Measurements from ENCODE around the gene KRT15.

KRT15 gene

DNA sequence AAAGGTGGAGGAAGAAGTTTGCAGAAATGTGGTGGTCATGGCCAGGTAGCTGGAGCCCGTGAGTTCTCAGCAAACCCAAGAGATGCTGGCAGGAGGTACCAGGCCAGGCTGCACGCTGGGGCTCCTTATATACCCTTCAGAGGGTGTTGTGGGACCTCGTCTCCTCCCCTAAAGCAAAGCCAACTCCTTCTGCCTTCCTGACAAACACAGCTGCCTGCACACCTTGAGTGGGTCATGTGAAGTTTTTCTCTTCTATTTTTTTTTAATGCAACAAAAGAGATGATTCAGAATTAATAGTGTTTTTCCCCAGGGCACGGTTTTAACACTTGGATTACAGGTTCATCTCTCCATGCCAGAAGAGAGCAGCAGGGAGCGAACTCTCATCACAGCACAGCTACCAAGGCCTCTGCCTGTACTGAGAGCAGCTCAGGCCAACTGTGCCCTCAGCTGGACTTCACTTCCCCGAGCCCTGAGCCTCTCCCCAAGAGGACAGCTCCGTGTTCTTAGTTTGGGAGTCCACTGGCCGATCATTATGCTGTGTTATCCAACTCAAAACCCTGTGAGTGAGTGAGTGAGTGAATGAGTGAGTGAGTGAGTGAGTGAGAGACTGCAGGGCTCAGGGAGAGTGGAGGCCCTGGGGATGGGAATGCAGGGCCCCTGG is at the start of gene KRT15:
Gene KRT15, minus strand, starts transcription at position 102 of the 661 bp plus-strand sequence. Its CDS starts 63 bp downstream, at position 39.
- Mint-ChIP-seq H3K4me1 (ENCODE audit: low read depth) (no peaks in the 10 kb centered on the region), H3K27ac (no peak within 1 kb of the TSS), H3K4me3 (no peak within 1 kb of the TSS), H3K9me3 (no peaks in the 10 kb centered on the region), H3K36me3 (ENCODE audit: low read depth) (no peaks in the 10 kb centered on the region), H3K27me3 (ENCODE audit: low read depth) (peaks cover 3% of the 10 kb centered on the region)

DNA sequence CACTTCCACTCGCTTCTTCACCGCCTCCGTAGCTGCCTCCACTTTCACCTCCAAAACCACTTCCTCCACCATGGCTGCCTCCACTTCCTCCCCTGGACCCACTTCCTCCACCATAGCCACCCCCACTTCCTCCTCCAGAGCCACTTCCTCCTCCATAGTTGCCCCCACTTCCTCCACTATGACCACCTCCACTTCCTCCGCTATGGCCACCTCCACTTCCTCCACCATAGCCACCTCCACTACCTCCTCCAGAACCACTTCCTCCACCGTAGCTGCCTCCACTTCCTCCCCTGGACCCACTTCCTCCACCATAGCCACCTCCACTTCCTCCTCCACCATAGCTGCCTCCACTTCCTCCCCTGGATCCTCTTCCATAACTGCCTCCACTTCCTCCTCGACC is 48.6 kb upstream of the KRT15 start:
- Mint-ChIP-seq H3K27me3 (ENCODE audit: low read depth) (peaks cover 36% of the 10 kb centered on the region), H3K36me3 (ENCODE audit: low read depth) (peaks cover 2% of the 10 kb centered on the region), H3K4me1 (ENCODE audit: low read depth) (peaks cover 5% of the 10 kb centered on the region), H3K4me3 (no peak overlapping the region), H3K9me3 (peaks cover 9% of the 10 kb centered on the region), H3K27ac (peak overlapping the region; percentile 50)

DNA sequence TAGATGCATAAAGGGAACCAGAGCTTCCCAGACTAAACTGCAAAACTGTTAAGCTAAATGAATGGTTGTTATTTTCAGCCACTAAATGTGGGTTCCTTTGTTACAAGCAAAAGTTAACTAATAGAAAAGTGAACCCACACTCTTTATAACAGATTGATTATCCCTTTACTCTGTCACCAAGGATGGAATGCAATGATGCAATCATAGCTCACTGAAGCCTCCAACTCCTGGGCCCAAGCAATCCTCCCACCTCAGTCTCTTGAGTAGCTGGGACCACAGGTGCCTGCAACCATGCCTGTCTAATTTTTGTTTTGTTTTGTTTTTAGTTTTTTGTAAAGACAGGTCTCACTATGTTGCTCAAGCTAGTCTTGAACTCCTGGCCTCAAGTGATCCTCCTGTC is 46.6 kb upstream of the KRT15 start:
- H3K27ac Mint-ChIP-seq, result no peak overlapping the region
- peaks cover 9% of the 10 kb centered on the region for H3K9me3 Mint-ChIP-seq
- H3K4me1 Mint-ChIP-seq (ENCODE audit: low read depth), result peaks cover 5% of the 10 kb centered on the region
- H3K4me3 Mint-ChIP-seq, result no peak overlapping the region
- peaks cover 34% of the 10 kb centered on the region for H3K27me3 Mint-ChIP-seq (ENCODE audit: low read depth)
- H3K36me3 Mint-ChIP-seq (ENCODE audit: low read depth), result peaks cover 2% of the 10 kb centered on the region

DNA sequence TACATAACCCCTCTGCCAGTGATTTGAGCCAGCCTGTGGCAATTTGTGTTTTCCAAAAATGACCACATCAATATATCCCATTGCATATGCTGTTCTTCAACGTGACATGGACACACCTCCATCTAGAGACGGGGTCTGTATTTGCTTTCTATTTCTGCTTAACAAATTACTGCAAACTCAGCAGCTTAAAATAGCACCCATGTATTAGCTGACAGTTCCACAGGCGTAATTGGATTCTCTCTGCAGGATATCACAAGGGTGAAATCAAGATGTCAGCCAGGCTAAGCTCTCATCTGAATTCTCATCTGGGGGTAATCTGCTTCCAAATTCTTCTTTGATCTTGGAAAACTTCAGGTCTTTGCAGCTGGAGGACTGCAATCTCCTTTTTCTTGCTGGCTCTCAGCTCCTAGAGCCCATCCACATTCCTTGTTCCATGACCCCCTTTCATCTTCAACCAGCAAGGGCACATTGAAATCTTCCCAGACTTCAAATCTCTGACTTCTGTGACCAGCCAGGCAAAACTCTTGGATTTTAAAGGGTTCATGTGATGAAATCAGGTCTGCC is 45.0 kb upstream of the KRT15 start:
- H3K4me1 Mint-ChIP-seq (ENCODE audit: low read depth), result peaks cover 5% of the 10 kb centered on the region
- H3K36me3 Mint-ChIP-seq (ENCODE audit: low read depth), result peaks cover under 1% of the 10 kb centered on the region
- no peak overlapping the region for H3K4me3 Mint-ChIP-seq
- peaks cover 24% of the 10 kb centered on the region for H3K27me3 Mint-ChIP-seq (ENCODE audit: low read depth)
- no peak overlapping the region for H3K27ac Mint-ChIP-seq
- H3K9me3 Mint-ChIP-seq, result peaks cover 9% of the 10 kb centered on the region

DNA sequence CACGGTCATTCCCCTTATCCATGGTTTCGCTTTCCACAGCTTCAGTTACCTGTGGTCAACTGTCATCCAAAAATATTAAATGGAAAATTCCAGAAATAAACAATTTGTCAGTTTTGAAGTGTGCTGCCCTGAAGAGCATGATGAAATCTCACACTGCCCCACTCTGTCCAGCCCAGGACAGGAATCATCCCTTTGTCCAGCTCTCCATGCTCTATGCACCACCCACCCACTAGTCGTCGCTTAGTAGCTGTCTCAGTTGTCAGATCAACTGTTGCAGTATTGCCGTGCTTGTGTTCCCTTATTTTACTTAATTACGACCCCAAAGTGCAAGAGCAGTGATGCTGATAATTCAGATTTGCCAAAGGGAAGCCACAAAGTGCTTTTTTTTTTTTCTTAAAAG is 42.9 kb upstream of the KRT15 start:
- no peak overlapping the region for H3K4me3 Mint-ChIP-seq
- no peaks in the 10 kb centered on the region for H3K36me3 Mint-ChIP-seq (ENCODE audit: low read depth)
- H3K9me3 Mint-ChIP-seq, result no peaks in the 10 kb centered on the region
- H3K27me3 Mint-ChIP-seq (ENCODE audit: low read depth), result peaks cover 28% of the 10 kb centered on the region
- no peaks in the 10 kb centered on the region for H3K4me1 Mint-ChIP-seq (ENCODE audit: low read depth)
- no peak overlapping the region for H3K27ac Mint-ChIP-seq

DNA sequence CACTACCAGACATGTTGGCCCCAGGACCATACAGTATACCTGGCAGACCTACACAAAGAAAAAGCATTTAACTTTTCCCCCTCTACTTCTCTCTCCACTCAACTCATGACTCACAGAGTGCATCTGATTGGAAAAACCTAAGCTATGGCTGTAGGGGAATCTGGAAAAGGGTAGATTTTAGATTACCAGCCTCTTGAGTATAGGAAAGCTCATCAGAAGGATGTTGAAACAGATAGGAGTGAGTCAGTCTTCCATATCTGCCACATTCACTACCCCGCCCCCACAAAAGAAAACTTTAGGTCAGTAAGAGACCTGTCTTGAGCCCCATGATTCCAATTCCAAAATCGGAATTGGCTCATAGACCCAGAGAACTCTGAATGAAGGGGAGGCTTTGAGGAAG is 40.9 kb upstream of the KRT15 start:
- no peak overlapping the region for H3K27ac Mint-ChIP-seq
- H3K4me1 Mint-ChIP-seq (ENCODE audit: low read depth), result no peaks in the 10 kb centered on the region
- H3K9me3 Mint-ChIP-seq, result no peaks in the 10 kb centered on the region
- H3K36me3 Mint-ChIP-seq (ENCODE audit: low read depth), result no peaks in the 10 kb centered on the region
- H3K27me3 Mint-ChIP-seq (ENCODE audit: low read depth), result peaks cover 20% of the 10 kb centered on the region
- H3K4me3 Mint-ChIP-seq, result no peak overlapping the region

DNA sequence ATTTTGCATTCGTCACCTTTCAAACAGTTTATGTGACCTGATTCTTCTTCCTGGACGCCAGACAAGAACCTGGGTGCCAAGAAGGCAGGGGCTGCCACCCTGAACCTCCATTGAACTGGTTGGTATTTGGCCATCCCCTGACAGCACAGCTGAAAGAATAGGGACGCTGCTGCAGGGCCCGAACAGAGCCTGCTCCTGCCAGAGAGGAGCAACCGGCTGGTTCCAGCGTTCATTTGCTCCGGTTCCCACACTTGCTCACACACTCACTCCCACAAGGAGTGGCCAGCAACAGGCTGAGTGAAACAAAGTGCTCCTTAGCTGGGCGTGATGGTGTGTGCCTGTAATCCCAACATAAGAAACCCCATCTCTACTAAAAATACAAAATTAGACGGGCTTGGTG is 38.2 kb upstream of the KRT15 start:
- no peak overlapping the region for H3K27ac Mint-ChIP-seq
- H3K27me3 Mint-ChIP-seq (ENCODE audit: low read depth), result peaks cover 18% of the 10 kb centered on the region
- no peak overlapping the region for H3K4me3 Mint-ChIP-seq
- no peaks in the 10 kb centered on the region for H3K9me3 Mint-ChIP-seq
- H3K4me1 Mint-ChIP-seq (ENCODE audit: low read depth), result no peaks in the 10 kb centered on the region
- no peaks in the 10 kb centered on the region for H3K36me3 Mint-ChIP-seq (ENCODE audit: low read depth)

DNA sequence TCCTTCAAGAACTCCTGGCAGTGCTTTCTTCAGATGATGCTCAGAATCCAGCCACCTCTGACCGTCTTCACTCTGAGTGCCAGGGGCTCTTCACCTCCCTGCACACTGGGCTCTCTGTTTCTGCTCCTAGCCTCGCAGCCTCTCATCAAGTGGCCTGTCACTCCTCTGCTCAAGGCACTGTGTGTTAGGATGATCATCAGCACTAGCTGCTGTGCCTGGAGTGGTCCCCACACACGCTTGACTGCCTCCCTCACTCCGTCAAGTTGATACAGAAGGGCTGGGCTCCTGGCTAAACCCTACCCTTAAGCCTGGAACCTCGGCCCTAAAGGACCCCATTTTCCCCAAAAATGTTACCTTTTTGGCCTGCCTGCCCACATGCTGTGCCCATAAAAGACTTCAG is 37.6 kb upstream of the KRT15 start:
- Mint-ChIP-seq H3K27me3 (ENCODE audit: low read depth) (peaks cover 18% of the 10 kb centered on the region), H3K36me3 (ENCODE audit: low read depth) (no peaks in the 10 kb centered on the region), H3K4me3 (no peak overlapping the region), H3K4me1 (ENCODE audit: low read depth) (no peaks in the 10 kb centered on the region), H3K9me3 (no peaks in the 10 kb centered on the region), H3K27ac (no peak overlapping the region)

DNA sequence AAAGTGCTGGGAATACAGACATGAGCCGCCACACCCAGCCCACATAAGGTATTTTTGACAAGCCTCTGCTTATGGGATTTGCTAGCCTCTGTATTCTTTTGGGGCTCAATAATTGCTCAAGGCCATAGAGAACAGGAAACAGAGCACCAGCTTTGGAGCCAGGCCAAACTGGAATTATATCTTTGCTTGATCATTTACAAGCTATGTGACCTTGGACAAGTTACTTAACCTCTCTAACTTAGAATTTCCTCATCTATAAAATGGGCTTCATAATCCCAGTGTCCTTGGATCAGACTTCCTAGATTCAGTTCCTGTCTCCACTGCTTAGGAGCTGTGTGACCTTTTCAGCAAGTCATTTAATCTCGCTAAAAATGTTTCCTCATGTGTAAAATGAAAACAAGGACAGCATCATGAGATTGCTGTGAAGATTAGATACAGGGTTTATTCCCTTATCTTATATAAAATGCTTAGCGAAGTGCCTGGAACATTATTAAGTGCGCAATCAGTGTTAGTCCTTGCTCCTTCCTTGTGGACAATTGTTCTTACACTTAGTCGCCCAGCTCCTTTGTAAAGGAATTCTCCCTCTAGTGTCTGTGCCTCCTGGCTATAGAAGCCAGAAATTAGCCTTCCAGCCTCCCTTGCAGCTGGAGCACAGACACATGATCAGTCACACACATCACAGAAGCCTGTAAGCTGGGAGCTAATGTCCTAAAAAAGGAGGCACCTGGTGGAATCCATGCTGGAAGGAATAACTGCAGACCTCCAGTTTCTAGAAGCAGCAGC is 36.6 kb upstream of the KRT15 start:
- no peak overlapping the region for H3K4me3 Mint-ChIP-seq
- H3K27me3 Mint-ChIP-seq (ENCODE audit: low read depth), result peaks cover 18% of the 10 kb centered on the region
- no peaks in the 10 kb centered on the region for H3K36me3 Mint-ChIP-seq (ENCODE audit: low read depth)
- no peak overlapping the region for H3K27ac Mint-ChIP-seq
- H3K9me3 Mint-ChIP-seq, result no peaks in the 10 kb centered on the region
- no peaks in the 10 kb centered on the region for H3K4me1 Mint-ChIP-seq (ENCODE audit: low read depth)

DNA sequence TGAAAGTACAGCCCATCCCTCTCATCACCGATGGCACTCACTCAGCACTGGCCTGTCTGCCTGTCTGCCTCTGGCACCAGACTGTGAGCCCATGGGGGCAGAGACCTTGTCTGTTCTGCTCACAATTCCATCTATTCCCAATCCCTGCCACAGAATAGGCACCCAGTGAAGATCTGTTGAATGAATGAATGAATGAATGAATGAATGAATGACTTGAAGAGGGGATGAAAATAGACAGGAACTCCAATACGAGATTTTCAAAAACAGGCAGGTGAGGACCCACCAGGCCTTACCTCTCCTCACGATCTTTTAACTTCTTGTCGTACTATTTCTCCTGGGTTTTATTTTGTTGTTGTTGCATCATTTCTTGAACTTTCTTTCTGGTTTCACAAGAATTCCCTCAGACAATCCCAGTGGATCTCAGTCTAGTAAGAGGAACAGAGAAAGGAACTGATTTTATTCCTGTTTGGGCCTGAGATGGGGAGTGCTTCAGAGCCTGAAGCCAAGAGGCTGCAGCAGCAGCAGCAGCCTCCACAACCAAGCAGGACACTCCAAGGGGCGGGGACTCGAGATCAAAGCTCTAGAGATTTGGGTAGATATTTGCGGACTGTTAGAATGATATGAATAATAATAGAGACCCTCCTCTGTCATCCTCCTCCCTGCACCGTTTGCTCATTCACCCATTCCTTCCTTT is 35.4 kb upstream of the KRT15 start:
- no peaks in the 10 kb centered on the region for H3K36me3 Mint-ChIP-seq (ENCODE audit: low read depth)
- peaks cover 14% of the 10 kb centered on the region for H3K27me3 Mint-ChIP-seq (ENCODE audit: low read depth)
- H3K9me3 Mint-ChIP-seq, result no peaks in the 10 kb centered on the region
- H3K27ac Mint-ChIP-seq, result no peak overlapping the region
- H3K4me1 Mint-ChIP-seq (ENCODE audit: low read depth), result peaks cover 4% of the 10 kb centered on the region
- no peak overlapping the region for H3K4me3 Mint-ChIP-seq

DNA sequence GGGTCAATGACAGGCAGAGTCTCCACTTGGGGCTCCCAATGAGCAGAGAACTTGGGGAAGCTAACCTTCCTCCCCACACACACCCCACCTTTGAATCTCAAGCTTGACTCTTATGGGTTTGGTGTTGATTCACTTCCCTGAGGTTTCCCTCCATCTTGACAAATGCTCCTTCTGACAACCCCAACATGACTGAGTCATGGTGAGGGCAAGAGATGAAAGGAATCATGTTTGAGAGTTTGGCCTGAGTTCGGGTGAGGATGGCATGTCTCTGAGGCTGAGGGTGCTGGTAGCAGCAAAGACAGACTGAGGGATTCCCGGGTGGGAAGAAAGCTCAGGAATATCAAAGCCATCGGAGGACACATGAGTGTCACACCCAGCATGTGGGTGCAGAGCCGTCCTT is 34.5 kb upstream of the KRT15 start:
- H3K4me3 Mint-ChIP-seq, result no peak overlapping the region
- H3K27ac Mint-ChIP-seq, result no peak overlapping the region
- peaks cover 13% of the 10 kb centered on the region for H3K27me3 Mint-ChIP-seq (ENCODE audit: low read depth)
- no peaks in the 10 kb centered on the region for H3K36me3 Mint-ChIP-seq (ENCODE audit: low read depth)
- peaks cover 7% of the 10 kb centered on the region for H3K4me1 Mint-ChIP-seq (ENCODE audit: low read depth)
- no peaks in the 10 kb centered on the region for H3K9me3 Mint-ChIP-seq

DNA sequence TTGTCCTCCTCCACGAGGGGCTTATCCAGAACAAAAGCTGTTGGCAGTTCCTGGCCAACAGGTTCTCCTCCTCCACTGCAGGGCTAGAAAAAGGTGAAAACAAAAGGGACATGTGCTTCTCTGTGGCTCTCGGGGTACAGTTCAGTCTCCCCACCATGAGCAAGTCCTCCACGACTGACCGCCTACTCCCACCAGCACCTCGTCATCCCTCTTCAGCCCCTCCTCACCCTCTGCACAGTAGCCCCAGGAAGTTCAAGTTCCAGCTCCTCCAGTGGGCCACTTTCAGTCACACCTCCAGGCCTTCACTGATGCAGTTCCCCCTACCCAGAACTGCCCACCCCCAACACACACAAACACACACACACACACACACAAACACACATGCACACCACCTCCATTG is 33.8 kb upstream of the KRT15 start:
- Mint-ChIP-seq H3K4me3 (no peak overlapping the region), H3K4me1 (ENCODE audit: low read depth) (peaks cover 7% of the 10 kb centered on the region), H3K9me3 (peaks cover 1% of the 10 kb centered on the region), H3K27ac (no peak overlapping the region), H3K36me3 (ENCODE audit: low read depth) (no peaks in the 10 kb centered on the region), H3K27me3 (ENCODE audit: low read depth) (peaks cover 13% of the 10 kb centered on the region)

DNA sequence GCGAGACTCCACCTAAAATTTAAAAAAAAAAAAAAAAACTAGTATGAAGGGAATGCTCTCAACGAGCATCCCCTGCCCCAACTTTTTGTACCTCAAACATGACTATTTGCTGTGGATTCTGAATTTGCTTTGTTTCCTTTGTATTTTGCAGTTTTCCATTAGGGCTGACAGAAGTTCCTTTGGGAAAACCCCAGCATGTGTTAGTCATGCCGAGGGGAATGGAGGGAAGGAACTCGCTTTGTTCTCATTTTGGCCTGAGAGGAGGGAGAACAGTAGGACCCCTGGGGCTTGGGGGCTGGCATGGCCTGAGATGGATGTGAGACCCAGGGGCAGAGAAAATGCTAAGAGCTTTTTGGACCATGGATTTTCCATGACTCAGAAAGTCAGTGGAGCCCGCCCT is 32.7 kb upstream of the KRT15 start:
- Mint-ChIP-seq H3K36me3 (ENCODE audit: low read depth) (no peaks in the 10 kb centered on the region), H3K27me3 (ENCODE audit: low read depth) (peaks cover 18% of the 10 kb centered on the region), H3K4me1 (ENCODE audit: low read depth) (peaks cover 7% of the 10 kb centered on the region), H3K27ac (no peak overlapping the region), H3K4me3 (no peak overlapping the region), H3K9me3 (peaks cover 10% of the 10 kb centered on the region)

DNA sequence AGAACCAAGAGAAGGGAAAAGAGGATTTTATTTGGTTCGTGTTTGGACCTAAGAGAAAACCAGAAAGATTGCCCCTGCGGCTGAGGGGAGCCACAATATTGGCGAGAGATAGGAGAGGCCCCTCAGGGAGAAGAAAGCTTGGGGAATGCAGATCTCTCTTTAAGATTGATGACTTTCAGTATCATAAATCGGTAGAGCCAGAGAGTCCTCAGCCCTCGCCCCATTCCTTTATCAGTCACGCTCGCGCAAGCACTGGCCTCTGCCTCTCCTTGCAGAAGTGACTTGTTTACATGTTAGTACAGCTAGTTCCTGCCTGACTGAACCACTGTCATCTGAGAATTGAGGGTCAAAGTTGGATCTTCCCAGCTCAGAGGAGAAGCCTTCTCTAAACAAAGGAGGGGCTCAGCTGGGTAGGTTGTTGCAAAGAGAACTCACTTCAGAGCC is 30.9 kb upstream of the KRT15 start:
- peaks cover 7% of the 10 kb centered on the region for H3K4me1 Mint-ChIP-seq (ENCODE audit: low read depth)
- H3K9me3 Mint-ChIP-seq, result peaks cover 11% of the 10 kb centered on the region
- no peaks in the 10 kb centered on the region for H3K36me3 Mint-ChIP-seq (ENCODE audit: low read depth)
- no peak overlapping the region for H3K27ac Mint-ChIP-seq
- H3K4me3 Mint-ChIP-seq, result no peak overlapping the region
- peaks cover 18% of the 10 kb centered on the region for H3K27me3 Mint-ChIP-seq (ENCODE audit: low read depth)

Data from T-helper 1 cell treated with Interleukin-12 subunit alpha and Interleukin-12 subunit beta and Interleukin-4 antibody, amounts not matched to agents 30 μg/mL and 1 μg/mL, for 36 hours (primary cell).